ENCODE measurements around the gene TH.

The TH gene

GRCh38 chr11:2213890-2214526 lies 42.4 kb upstream of the TH start:
- no peak for DNase-seq (ENCODE audit: low read depth)
- TF ChIP-seq MAX (IDR thresholded peaks at IDR 0.05; ENCODE audit: low read depth, low read length), result no peak
- no peak for TF ChIP-seq MYC (IDR thresholded peaks at IDR 0.05; ENCODE audit: low read depth, low read length)
- TF ChIP-seq CTCF (IDR thresholded peaks at IDR 0.05; ENCODE audit: low read depth, low read length), result no peak
- no peak for TF ChIP-seq POLR2A (IDR thresholded peaks at IDR 0.05; ENCODE audit: extremely low read depth, insufficient read length)
- no peak overlapping the region for H3K4me3 ChIP-seq (ENCODE audit: low read depth, low read length)

GRCh38 chr11:2213384-2213842 lies 41.8 kb upstream of the TH start:
- H3K4me3 ChIP-seq (ENCODE audit: low read depth, low read length), result no peak overlapping the region
- no peak for DNase-seq (ENCODE audit: low read depth)
- peak; percentile 45; the same call in 1 of the 2 replicates for TF ChIP-seq MYC (IDR thresholded peaks at IDR 0.05; ENCODE audit: low read depth, low read length)
- TF ChIP-seq MAX (IDR thresholded peaks at IDR 0.05; ENCODE audit: low read depth, low read length), result peak; percentile 30; the same call in 1 of the 2 replicates
- TF ChIP-seq POLR2A (IDR thresholded peaks at IDR 0.05; ENCODE audit: extremely low read depth, insufficient read length), result peak; percentile 34
- TF ChIP-seq CTCF (IDR thresholded peaks at IDR 0.05; ENCODE audit: low read depth, low read length), result no peak

GRCh38 chr11:2212411-2213251 lies 41.0 kb upstream of the TH start:
- no peak overlapping the region for H3K4me3 ChIP-seq (ENCODE audit: low read depth, low read length)
- no peak for DNase-seq (ENCODE audit: low read depth)
- TF ChIP-seq POLR2A (IDR thresholded peaks at IDR 0.05; ENCODE audit: extremely low read depth, insufficient read length) (no peak), MAX (IDR thresholded peaks at IDR 0.05; ENCODE audit: low read depth, low read length) (no peak), CTCF (IDR thresholded peaks at IDR 0.05; ENCODE audit: low read depth, low read length) (no peak), MYC (IDR thresholded peaks at IDR 0.05; ENCODE audit: low read depth, low read length) (no peak)

GRCh38 chr11:2211113-2211971 lies 39.7 kb upstream of the TH start:
- TF ChIP-seq MAX (IDR thresholded peaks at IDR 0.05; ENCODE audit: low read depth, low read length) (no peak), POLR2A (IDR thresholded peaks at IDR 0.05; ENCODE audit: extremely low read depth, insufficient read length) (no peak), MYC (IDR thresholded peaks at IDR 0.05; ENCODE audit: low read depth, low read length) (no peak), CTCF (IDR thresholded peaks at IDR 0.05; ENCODE audit: low read depth, low read length) (no peak)
- H3K4me3 ChIP-seq (ENCODE audit: low read depth, low read length), result no peak overlapping the region
- no peak for DNase-seq (ENCODE audit: low read depth)

GRCh38 chr11:2210366-2211112 lies 38.9 kb upstream of the TH start:
- TF ChIP-seq POLR2A (IDR thresholded peaks at IDR 0.05; ENCODE audit: extremely low read depth, insufficient read length), result no peak
- no peak for TF ChIP-seq CTCF (IDR thresholded peaks at IDR 0.05; ENCODE audit: low read depth, low read length)
- no peak for TF ChIP-seq MAX (IDR thresholded peaks at IDR 0.05; ENCODE audit: low read depth, low read length)
- no peak for TF ChIP-seq MYC (IDR thresholded peaks at IDR 0.05; ENCODE audit: low read depth, low read length)

More at GRCh38 chr11:2210366-2211112, 38.9 kb upstream of the TH start:
- H3K4me3 ChIP-seq (ENCODE audit: low read depth, low read length), result no peak overlapping the region
- DNase-seq (ENCODE audit: low read depth), result no peak

Data from NB4 (cell line).